Measurements from ENCODE around the gene SESTD1.

The SESTD1 gene

GRCh38 chr2:179264368-179265081 is at the start of gene SESTD1:
SESTD1 (minus strand) TSS chr2:179264832; CDS start chr2:179191841, 72,991 bp downstream.
- peak within 1 kb of the TSS; percentile 81 for H3K4me3 ChIP-seq (ENCODE audit: low read length)
- peak; percentile 41 for DNase-seq (ENCODE audit: low read depth)
- no peak for TF ChIP-seq CTCF (conservative IDR thresholded peaks at IDR 0.05; ENCODE audit: low read length)

GRCh38 chr2:179313057-179313456 is 48.4 kb upstream of the SESTD1 start:
- no peak for DNase-seq (ENCODE audit: low read depth)
- TF ChIP-seq CTCF (conservative IDR thresholded peaks at IDR 0.05; ENCODE audit: low read length) = no peak
- H3K4me3 ChIP-seq (ENCODE audit: low read length) = no peak overlapping the region

GRCh38 chr2:179311101-179311500 is 46.5 kb upstream of the SESTD1 start:
- TF ChIP-seq CTCF (conservative IDR thresholded peaks at IDR 0.05; ENCODE audit: low read length) = no peak
- no peak for DNase-seq (ENCODE audit: low read depth)
- H3K4me3 ChIP-seq (ENCODE audit: low read length) = no peak overlapping the region

GRCh38 chr2:179307616-179308371 is 43.2 kb upstream of the SESTD1 start:
- DNase-seq (ENCODE audit: low read depth) = no peak
- H3K4me3 ChIP-seq (ENCODE audit: low read length) = no peak overlapping the region
- no peak for TF ChIP-seq CTCF (conservative IDR thresholded peaks at IDR 0.05; ENCODE audit: low read length)

- TF ChIP-seq CTCF (conservative IDR thresholded peaks at IDR 0.05; ENCODE audit: low read length) = no peak
- no peak overlapping the region for H3K4me3 ChIP-seq (ENCODE audit: low read length)
- DNase-seq (ENCODE audit: low read depth) = no peak
Measured at GRCh38 chr2:179305125-179305524, 40.5 kb upstream of the SESTD1 start.

- H3K4me3 ChIP-seq (ENCODE audit: low read length) = no peak overlapping the region
- DNase-seq (ENCODE audit: low read depth) = no peak
- TF ChIP-seq CTCF (conservative IDR thresholded peaks at IDR 0.05; ENCODE audit: low read length) = no peak
Measured at GRCh38 chr2:179304424-179304823, 39.8 kb upstream of the SESTD1 start.

All from AG10803 (cell line).